ENCODE measurements around the gene CMSS1.

DNA sequence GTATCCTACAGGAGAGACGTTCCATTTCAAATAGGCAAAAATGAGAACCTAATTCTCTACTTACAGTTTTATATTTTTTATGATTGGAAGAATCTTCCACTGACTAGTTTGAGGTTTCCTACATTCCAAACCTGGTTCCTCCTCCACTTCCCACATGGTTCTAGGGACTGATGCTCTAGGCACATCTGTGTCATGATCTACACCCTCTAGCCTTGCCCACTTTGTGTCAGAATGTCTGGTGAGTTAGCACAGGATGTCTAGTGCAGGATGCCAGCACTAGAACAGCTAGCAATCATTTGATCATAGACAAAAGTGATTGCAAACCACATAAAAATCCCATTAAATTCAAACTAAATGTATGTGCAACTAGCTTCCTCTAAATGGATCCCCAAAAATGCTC lies 323.3 kb downstream of the CMSS1 start:
- TF ChIP-seq, protein P1, sequence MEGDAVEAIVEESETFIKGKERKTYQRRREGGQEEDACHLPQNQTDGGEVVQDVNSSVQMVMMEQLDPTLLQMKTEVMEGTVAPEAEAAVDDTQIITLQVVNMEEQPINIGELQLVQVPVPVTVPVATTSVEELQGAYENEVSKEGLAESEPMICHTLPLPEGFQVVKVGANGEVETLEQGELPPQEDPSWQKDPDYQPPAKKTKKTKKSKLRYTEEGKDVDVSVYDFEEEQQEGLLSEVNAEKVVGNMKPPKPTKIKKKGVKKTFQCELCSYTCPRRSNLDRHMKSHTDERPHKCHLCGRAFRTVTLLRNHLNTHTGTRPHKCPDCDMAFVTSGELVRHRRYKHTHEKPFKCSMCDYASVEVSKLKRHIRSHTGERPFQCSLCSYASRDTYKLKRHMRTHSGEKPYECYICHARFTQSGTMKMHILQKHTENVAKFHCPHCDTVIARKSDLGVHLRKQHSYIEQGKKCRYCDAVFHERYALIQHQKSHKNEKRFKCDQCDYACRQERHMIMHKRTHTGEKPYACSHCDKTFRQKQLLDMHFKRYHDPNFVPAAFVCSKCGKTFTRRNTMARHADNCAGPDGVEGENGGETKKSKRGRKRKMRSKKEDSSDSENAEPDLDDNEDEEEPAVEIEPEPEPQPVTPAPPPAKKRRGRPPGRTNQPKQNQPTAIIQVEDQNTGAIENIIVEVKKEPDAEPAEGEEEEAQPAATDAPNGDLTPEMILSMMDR (IDR thresholded peaks at IDR 0.05 in 2 of 3, conservative IDR thresholded peaks at IDR 0.05 in 1 of 3; ENCODE audit: borderline replicate concordance in 1 of 3, insufficient read depth in 1 of 3, low read depth in 2 of 3, low read length in 2 of 3): no peak
- TF ChIP-seq POLR2A (IDR thresholded peaks at IDR 0.05; ENCODE audit: borderline replicate concordance, extremely low read depth, insufficient read depth, insufficient read length): no peak
- TF ChIP-seq YY1 (IDR thresholded peaks at IDR 0.05; ENCODE audit: extremely low read depth, insufficient replicate concordance, low read depth, low read length): no peak
- TF ChIP-seq EZH2phosphoT487 (IDR thresholded peaks at IDR 0.05; ENCODE audit: borderline replicate concordance): no peak
- no peak for TF ChIP-seq EZH2 (IDR thresholded peaks at IDR 0.05)
- TF ChIP-seq, protein P2, sequence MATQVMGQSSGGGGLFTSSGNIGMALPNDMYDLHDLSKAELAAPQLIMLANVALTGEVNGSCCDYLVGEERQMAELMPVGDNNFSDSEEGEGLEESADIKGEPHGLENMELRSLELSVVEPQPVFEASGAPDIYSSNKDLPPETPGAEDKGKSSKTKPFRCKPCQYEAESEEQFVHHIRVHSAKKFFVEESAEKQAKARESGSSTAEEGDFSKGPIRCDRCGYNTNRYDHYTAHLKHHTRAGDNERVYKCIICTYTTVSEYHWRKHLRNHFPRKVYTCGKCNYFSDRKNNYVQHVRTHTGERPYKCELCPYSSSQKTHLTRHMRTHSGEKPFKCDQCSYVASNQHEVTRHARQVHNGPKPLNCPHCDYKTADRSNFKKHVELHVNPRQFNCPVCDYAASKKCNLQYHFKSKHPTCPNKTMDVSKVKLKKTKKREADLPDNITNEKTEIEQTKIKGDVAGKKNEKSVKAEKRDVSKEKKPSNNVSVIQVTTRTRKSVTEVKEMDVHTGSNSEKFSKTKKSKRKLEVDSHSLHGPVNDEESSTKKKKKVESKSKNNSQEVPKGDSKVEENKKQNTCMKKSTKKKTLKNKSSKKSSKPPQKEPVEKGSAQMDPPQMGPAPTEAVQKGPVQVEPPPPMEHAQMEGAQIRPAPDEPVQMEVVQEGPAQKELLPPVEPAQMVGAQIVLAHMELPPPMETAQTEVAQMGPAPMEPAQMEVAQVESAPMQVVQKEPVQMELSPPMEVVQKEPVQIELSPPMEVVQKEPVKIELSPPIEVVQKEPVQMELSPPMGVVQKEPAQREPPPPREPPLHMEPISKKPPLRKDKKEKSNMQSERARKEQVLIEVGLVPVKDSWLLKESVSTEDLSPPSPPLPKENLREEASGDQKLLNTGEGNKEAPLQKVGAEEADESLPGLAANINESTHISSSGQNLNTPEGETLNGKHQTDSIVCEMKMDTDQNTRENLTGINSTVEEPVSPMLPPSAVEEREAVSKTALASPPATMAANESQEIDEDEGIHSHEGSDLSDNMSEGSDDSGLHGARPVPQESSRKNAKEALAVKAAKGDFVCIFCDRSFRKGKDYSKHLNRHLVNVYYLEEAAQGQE (IDR thresholded peaks at IDR 0.05; ENCODE audit: low read depth): no peak
- no peak for TF ChIP-seq SRF (IDR thresholded peaks at IDR 0.05; ENCODE audit: low read depth)
- TF ChIP-seq FOSL1 (IDR thresholded peaks at IDR 0.05; ENCODE audit: low read depth): no peak
- TF ChIP-seq, protein P3, sequence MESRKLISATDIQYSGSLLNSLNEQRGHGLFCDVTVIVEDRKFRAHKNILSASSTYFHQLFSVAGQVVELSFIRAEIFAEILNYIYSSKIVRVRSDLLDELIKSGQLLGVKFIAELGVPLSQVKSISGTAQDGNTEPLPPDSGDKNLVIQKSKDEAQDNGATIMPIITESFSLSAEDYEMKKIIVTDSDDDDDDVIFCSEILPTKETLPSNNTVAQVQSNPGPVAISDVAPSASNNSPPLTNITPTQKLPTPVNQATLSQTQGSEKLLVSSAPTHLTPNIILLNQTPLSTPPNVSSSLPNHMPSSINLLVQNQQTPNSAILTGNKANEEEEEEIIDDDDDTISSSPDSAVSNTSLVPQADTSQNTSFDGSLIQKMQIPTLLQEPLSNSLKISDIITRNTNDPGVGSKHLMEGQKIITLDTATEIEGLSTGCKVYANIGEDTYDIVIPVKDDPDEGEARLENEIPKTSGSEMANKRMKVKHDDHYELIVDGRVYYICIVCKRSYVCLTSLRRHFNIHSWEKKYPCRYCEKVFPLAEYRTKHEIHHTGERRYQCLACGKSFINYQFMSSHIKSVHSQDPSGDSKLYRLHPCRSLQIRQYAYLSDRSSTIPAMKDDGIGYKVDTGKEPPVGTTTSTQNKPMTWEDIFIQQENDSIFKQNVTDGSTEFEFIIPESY (IDR thresholded peaks at IDR 0.05; ENCODE audit: extremely low read depth, insufficient replicate concordance, low read length): no peak
- TF ChIP-seq ZNF274 (IDR thresholded peaks at IDR 0.05; ENCODE audit: low read depth, low read length): no peak
- TF ChIP-seq, protein P4, sequence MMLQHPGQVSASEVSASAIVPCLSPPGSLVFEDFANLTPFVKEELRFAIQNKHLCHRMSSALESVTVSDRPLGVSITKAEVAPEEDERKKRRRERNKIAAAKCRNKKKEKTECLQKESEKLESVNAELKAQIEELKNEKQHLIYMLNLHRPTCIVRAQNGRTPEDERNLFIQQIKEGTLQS (IDR thresholded peaks at IDR 0.05): no peak
- no peak for TF ChIP-seq POLR2AphosphoS5 (IDR thresholded peaks at IDR 0.05; ENCODE audit: low read depth, low read length)
